ENCODE measurements around the gene ALPP.
"Not testable (repeated sequence)": the region's sequence is repeated elsewhere in the genome, so short reads cannot be mapped to it uniquely, and the experiment has no call there.

DNA sequence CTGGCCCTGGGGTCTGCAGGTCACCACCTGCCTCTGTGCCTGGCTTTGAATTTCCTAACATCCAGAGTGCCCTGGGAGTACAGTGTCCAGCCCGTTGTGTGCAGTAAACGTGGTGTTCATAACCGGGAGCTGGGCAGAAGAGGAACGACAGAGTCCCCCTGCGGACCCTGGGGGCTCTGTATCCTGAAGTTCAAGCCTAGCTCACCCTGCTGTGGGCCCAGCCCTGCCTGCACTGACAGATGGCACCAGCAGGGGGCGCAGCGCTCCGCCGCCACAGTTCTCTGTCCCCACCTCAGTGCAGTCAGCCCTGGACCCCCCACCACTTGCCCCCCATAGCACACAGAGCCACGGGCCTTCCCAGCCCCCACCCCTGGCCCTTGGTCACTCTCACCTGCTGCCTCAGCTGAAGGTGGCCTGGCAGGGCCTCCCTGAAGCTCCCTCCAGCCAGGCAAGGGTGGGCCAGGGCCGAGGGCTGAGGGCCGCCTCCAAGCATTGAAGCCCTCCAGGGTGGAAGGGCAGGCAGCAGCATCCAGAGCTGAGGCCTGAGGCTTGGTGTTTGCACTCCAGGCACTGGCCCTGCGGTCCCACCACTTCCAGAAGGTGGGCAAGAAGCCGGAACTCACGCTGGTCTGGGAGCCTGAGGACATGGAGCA lies 43.2 kb upstream of the ALPP start:
- TF ChIP-seq, protein P1, sequence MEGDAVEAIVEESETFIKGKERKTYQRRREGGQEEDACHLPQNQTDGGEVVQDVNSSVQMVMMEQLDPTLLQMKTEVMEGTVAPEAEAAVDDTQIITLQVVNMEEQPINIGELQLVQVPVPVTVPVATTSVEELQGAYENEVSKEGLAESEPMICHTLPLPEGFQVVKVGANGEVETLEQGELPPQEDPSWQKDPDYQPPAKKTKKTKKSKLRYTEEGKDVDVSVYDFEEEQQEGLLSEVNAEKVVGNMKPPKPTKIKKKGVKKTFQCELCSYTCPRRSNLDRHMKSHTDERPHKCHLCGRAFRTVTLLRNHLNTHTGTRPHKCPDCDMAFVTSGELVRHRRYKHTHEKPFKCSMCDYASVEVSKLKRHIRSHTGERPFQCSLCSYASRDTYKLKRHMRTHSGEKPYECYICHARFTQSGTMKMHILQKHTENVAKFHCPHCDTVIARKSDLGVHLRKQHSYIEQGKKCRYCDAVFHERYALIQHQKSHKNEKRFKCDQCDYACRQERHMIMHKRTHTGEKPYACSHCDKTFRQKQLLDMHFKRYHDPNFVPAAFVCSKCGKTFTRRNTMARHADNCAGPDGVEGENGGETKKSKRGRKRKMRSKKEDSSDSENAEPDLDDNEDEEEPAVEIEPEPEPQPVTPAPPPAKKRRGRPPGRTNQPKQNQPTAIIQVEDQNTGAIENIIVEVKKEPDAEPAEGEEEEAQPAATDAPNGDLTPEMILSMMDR (IDR thresholded peaks at IDR 0.05), result peak in 2 of 3 experiments; percentile 7 to 29
- TF ChIP-seq POLR2A (IDR thresholded peaks at IDR 0.05), result not testable (repeated sequence)

All from vagina (tissue), 2 donors.